Parathyroid adenoma (tissue), 2 donors: ENCODE results near the gene COL4A2.
A peak's percentile ranks its signal among the peaks of the same experiment; 100 is the strongest.

Experiments used
- H2AFZ ChIP-seq: fragments of 300-600 bp; sonication (generic); one replicate; pipeline ENCODE4 v1.7.0; 2017; ENCODE audit warnings: antibody characterized with exemption, mild to moderate bottlenecking
- H3K27ac ChIP-seq: fragments of 300-600 bp; sonication (generic); one replicate; pipeline ENCODE4 v1.7.0; 2017
- H3K27me3 ChIP-seq: fragments of 300-600 bp; sonication (generic); one replicate; pipeline ENCODE4 v1.7.0; 2017; ENCODE audit warnings: low read length; ENCODE audit not compliant: control insufficient read depth, insufficient read depth
- H3K36me3 ChIP-seq: fragments of 300-600 bp; sonication (generic); one replicate; pipeline ENCODE4 v1.7.0; 2017; ENCODE audit warnings: low read length; ENCODE audit not compliant: control insufficient read depth, insufficient read depth
- H3K4me1 ChIP-seq: fragments of 300-600 bp; sonication (generic); one replicate; pipeline ENCODE4 v1.7.0; 2017; ENCODE audit warnings: control low read depth
- H3K4me2 ChIP-seq: fragments of 300-600 bp; sonication (generic); one replicate; pipeline ENCODE4 v1.7.0; 2017; ENCODE audit warnings: low read length
- H3K4me3 ChIP-seq: fragments of 300-600 bp; sonication (generic); one replicate; pipeline ENCODE4 v1.7.0; 2017; ENCODE audit warnings: low read depth, low read length
- H3K79me2 ChIP-seq: fragments of 300-600 bp; sonication (generic); one replicate; pipeline ENCODE4 v1.7.0; 2017; ENCODE audit warnings: control low read depth
- H3K9ac ChIP-seq: fragments of 300-600 bp; sonication (generic); one replicate; pipeline ENCODE4 v1.7.0; 2017; ENCODE audit warnings: mild to moderate bottlenecking
- H3K9me3 ChIP-seq: fragments of 300-600 bp; sonication (generic); one replicate; pipeline ENCODE4 v1.7.0; 2017; ENCODE audit warnings: low read length; ENCODE audit not compliant: control insufficient read depth
- TF ChIP-seq, protein P1 (sequence below): fragments of 300-600 bp; sonication (generic); IDR thresholded peaks from one replicate; pipeline ENCODE4 v1.7.0; 2017; ENCODE audit warnings: antibody characterized with exemption, mild to moderate bottlenecking
- donor health status: primary hyperparathyroidism.

Gene COL4A2

DNA sequence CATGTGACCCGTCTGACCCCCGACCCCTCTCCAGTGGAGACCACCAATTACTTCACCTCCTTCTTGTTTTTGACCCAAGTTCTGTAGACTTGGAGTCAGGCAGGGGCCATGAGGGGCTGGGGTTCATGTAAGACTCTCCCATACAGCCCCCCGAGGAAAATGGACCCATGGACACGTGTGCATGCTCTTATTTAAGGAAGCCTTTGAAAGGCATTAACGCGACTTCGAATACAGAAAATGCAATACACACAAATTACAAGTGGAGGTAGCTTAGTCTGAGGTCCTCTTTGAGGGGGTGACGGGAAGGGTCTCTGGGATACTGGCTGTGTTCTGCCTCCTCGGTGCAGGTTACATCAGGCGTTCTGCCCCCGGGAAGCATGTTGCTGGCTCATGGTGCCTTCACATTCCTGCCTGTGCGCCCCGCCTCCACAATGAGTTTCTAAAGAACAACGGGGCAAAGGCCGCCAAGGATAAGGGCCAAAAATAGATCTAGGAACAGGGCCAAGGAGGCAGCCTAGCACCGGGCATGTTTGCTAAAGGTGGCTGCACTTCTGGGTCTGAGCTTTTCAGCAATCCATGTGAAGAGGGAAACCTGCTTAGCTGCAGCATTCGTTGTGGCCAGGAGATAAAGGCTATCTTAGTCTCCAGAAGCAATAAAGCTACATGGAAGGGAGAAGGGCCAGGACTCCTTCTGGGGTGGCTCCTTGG is 199.9 kb downstream of the COL4A2 start:
- Histone ChIP-seq H3K79me2 (no peaks in the 10 kb centered on the region), H2AFZ (peak overlapping the region; percentile 53), H3K4me2 (peak overlapping the region; percentile 47), H3K36me3 (no peaks in the 10 kb centered on the region), H3K27ac (peak overlapping the region; percentile 71), H3K4me3 (no peak overlapping the region), H3K9ac (no peak overlapping the region), H3K9me3 (no peaks in the 10 kb centered on the region), H3K27me3 (no peaks in the 10 kb centered on the region), H3K4me1 (peaks cover 10% of the 10 kb centered on the region)
- TF ChIP-seq, protein P1, sequence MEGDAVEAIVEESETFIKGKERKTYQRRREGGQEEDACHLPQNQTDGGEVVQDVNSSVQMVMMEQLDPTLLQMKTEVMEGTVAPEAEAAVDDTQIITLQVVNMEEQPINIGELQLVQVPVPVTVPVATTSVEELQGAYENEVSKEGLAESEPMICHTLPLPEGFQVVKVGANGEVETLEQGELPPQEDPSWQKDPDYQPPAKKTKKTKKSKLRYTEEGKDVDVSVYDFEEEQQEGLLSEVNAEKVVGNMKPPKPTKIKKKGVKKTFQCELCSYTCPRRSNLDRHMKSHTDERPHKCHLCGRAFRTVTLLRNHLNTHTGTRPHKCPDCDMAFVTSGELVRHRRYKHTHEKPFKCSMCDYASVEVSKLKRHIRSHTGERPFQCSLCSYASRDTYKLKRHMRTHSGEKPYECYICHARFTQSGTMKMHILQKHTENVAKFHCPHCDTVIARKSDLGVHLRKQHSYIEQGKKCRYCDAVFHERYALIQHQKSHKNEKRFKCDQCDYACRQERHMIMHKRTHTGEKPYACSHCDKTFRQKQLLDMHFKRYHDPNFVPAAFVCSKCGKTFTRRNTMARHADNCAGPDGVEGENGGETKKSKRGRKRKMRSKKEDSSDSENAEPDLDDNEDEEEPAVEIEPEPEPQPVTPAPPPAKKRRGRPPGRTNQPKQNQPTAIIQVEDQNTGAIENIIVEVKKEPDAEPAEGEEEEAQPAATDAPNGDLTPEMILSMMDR, result no peak

DNA sequence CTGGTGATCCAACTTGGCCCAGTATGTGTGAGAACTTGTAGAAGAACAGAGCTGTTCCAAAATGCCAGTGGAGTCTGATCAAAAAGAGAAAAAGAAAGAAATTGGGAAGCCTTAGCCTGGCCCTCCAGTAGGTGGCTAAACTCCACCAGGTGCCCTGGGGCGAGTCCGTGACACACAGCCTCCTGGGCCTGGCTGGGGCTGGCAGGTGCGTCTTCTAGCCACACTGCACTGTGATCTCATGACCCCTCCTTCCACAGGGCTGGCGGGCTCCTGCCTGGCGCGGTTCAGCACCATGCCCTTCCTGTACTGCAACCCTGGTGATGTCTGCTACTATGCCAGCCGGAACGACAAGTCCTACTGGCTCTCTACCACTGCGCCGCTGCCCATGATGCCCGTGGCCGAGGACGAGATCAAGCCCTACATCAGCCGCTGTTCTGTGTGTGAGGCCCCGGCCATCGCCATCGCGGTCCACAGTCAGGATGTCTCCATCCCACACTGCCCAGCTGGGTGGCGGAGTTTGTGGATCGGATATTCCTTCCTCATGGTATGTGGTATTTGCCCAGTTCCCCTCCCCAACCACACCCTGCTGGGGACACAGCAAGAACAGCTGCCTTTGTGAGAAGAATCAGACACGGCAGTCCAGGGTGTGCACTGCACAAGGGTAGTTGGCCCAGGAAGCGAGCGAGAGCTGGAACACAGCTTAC is 200.7 kb downstream of the COL4A2 start:
- no peaks in the 10 kb centered on the region for H3K36me3 ChIP-seq
- H3K9me3 ChIP-seq, result no peaks in the 10 kb centered on the region
- TF ChIP-seq, protein P1, result no peak
- H3K79me2 ChIP-seq, result no peaks in the 10 kb centered on the region
- H3K27me3 ChIP-seq, result no peaks in the 10 kb centered on the region
- peak overlapping the region; percentile 71 for H3K27ac ChIP-seq
- H3K9ac ChIP-seq, result no peak overlapping the region
- H3K4me3 ChIP-seq, result no peak overlapping the region
- peaks cover 10% of the 10 kb centered on the region for H3K4me1 ChIP-seq
- peak overlapping the region; percentile 53 for H2AFZ ChIP-seq
- peak overlapping the region; percentile 47 for H3K4me2 ChIP-seq

DNA sequence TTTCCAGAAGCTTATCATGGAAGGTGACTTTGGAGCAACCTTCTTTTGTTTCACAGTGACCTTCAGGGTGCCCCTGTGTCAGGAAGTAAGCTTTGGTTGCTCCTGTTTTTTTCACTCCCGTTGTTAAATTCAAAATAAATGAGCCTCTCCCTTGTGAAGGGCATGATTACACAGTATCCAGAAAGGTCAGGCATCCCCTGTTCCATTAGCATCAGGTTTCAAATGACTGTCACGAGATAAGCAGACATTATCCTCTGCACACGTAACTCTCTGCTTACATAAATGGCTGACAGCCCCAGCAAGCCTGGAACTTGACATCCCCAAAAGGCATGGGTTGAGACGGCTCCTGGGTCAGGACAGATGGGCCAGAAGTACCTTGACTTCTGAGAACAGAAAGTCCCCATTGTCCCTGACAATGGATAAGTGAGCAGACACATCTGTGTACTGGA is 202.4 kb downstream of the COL4A2 start:
- H3K27ac ChIP-seq, result no peak overlapping the region
- TF ChIP-seq, protein P1, result no peak
- peaks cover 10% of the 10 kb centered on the region for H3K4me1 ChIP-seq
- no peak overlapping the region for H3K4me2 ChIP-seq
- H2AFZ ChIP-seq, result no peak overlapping the region
- H3K27me3 ChIP-seq, result no peaks in the 10 kb centered on the region
- H3K36me3 ChIP-seq, result no peaks in the 10 kb centered on the region
- no peaks in the 10 kb centered on the region for H3K79me2 ChIP-seq
- H3K9ac ChIP-seq, result no peak overlapping the region
- H3K9me3 ChIP-seq, result no peaks in the 10 kb centered on the region
- H3K4me3 ChIP-seq, result no peak overlapping the region

DNA sequence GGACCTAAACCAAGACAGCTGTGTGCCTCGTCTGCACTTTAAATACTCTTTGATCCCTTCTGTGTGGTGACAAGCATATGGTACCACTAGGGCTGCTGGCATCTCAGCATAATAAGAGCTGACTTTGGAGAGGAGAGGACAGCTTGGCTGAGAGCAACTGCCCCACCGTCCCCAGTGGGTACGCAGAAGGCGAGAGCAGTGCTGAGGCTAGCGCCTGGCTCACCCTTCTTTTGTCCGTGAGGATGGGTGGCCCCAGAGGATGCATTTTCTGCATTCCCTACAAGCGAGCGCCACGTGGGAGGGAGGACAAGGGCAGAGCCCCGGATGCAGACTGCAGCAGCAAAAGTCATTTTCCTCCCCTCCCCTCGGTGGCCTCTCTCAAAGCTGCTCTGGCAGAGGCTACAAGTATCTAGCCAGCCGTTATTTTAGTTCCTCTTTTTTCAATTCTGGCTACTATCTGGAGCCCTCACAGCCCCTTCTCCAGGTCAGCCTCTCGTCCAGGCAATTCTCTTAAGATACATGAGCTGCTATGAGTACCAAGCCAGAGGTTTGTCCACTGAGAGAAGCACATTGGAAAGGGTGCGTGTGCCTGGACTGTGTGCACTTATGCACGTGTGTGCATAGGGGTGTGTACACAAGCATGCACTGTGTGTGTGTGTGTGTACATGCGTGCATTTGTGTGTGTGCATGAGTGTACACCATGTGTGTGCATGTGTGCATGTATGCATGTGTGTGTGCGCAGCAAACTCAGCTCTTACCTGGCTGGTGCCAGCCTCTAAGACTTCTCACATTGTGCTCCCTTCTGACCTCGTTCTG is 203.1 kb downstream of the COL4A2 start:
- Histone ChIP-seq H2AFZ (no peak overlapping the region), H3K4me1 (peaks cover 10% of the 10 kb centered on the region), H3K27me3 (no peaks in the 10 kb centered on the region), H3K79me2 (no peaks in the 10 kb centered on the region), H3K9me3 (no peaks in the 10 kb centered on the region), H3K4me2 (no peak overlapping the region), H3K9ac (no peak overlapping the region), H3K36me3 (no peaks in the 10 kb centered on the region), H3K27ac (no peak overlapping the region), H3K4me3 (no peak overlapping the region)
- TF ChIP-seq, protein P1, result no peak
